Measurements from ENCODE around the gene INPP5B.

DNA sequence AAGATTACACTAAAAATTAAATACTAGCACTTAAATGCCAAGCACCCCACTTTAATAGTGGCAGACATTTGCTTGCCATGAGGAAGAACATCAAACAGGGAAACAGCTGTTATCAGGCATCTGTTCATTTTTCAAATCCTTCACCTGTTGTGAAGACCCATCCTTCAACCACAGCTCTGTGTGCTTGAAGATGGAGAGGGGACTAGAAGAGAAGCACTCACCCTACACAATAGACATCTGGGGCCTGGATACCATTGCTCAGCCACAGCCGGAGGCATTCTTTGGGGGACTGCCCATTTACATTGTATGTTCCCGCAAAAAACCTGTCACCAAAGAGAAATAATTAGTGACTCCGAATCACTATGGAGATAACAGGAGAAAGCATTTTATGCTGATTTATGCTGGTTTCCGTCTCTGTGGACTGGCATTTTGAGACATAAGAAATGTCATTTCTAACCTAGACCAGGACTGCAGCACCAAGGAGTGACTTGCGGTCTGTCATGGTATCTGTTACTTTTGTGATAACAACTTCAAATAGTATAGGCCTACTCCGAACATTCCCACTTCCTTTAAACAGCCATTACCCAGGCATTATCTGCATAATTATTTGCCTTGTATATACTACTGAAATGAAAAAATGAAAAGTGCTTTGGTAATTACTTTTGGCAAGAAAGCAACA lies 58.7 kb downstream of the INPP5B start:
- TF ChIP-seq EP300 (IDR thresholded peaks at IDR 0.05) (no peak), POLR2AphosphoS5 (IDR thresholded peaks at IDR 0.05) (no peak), POLR2A (IDR thresholded peaks at IDR 0.05) (no peak)
- TF ChIP-seq, protein P1, sequence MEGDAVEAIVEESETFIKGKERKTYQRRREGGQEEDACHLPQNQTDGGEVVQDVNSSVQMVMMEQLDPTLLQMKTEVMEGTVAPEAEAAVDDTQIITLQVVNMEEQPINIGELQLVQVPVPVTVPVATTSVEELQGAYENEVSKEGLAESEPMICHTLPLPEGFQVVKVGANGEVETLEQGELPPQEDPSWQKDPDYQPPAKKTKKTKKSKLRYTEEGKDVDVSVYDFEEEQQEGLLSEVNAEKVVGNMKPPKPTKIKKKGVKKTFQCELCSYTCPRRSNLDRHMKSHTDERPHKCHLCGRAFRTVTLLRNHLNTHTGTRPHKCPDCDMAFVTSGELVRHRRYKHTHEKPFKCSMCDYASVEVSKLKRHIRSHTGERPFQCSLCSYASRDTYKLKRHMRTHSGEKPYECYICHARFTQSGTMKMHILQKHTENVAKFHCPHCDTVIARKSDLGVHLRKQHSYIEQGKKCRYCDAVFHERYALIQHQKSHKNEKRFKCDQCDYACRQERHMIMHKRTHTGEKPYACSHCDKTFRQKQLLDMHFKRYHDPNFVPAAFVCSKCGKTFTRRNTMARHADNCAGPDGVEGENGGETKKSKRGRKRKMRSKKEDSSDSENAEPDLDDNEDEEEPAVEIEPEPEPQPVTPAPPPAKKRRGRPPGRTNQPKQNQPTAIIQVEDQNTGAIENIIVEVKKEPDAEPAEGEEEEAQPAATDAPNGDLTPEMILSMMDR (IDR thresholded peaks at IDR 0.05), result no peak

Measured in upper lobe of left lung (tissue), 4 donors.